Thyroid gland (tissue), 4 donors: ENCODE data around the gene GMEB1. TPM values are rescaled to one million over a fixed set of nuclear protein-coding genes. Genes with fewer than 3 reads are reported as not detected.

Experiments used
- DNase-seq, 2 donors: peaks; one replicate each; pipeline ENCODE4 v3.0.0-alpha.2; 2019
- H3K27ac ChIP-seq, 3 donors: fragments of 200-600 bp; sonication (generic); 1 replicate in 2 of 3; 2 replicates in 1 of 3; pipeline ENCODE4 v1.5.1; 2016 to 2019; ENCODE audit warnings: mild to moderate bottlenecking in 1 of 3, moderate library complexity in 1 of 3
- H3K27me3 ChIP-seq: fragments of 200-600 bp; sonication (generic); one replicate; pipeline ENCODE4 v1.5.1; 2019
- H3K36me3 ChIP-seq, 2 donors: fragments of 200-600 bp; sonication (generic); one replicate each; pipeline ENCODE4 v1.5.1; 2016 to 2019
- H3K4me1 ChIP-seq, 2 donors: fragments of 200-600 bp; sonication (generic); one replicate each; pipeline ENCODE4 v1.5.1; 2017 to 2019
- H3K4me3 ChIP-seq, 3 donors: fragments of 200-600 bp; sonication (generic); replicated peaks in 1 of 3; 1 replicate in 2 of 3; 2 replicates in 1 of 3; pipeline ENCODE4 v1.5.1; 2016; ENCODE audit warnings: mild to moderate bottlenecking in 1 of 3
- H3K9me3 ChIP-seq: fragments of 200-600 bp; sonication (generic); one replicate; pipeline ENCODE4 v1.5.1; 2017
- CTCF ChIP-seq, 6 experiments: fragments of 200-600 bp in 3 of 6; fragments of 450-650 bp in 3 of 6; sonication (generic) in 3 of 6; IDR thresholded peaks; one replicate each; pipeline ENCODE4 v1.5.1; 2016 to 2019; ENCODE audit warnings: antibody characterized with exemption in 6 of 6, mild to moderate bottlenecking in 2 of 6, inconsistent platforms in 1 of 6, moderate library complexity in 1 of 6
- POLR2A ChIP-seq, 2 donors: fragments of 450-650 bp; IDR thresholded peaks; one replicate each; pipeline ENCODE4 v1.6.1; 2017; ENCODE audit warnings: antibody characterized with exemption in 2 of 2, mild to moderate bottlenecking in 2 of 2, moderate library complexity in 1 of 2
- WGBS, 2 donors: methylation state at CpG; one replicate each; pipeline ENCODE4 v1.1.5; 2017; 5-methylcytosine and 5-hydroxymethylcytosine counted together
- intact Hi-C: fragments of 100-400 bp; cut with DNase I; formaldehyde crosslinking; loops from one replicate; pipeline ENCODE4 v1.15.1; 2023
- total RNA-seq, 4 donors: library from RNA; depleted of rRNA; stranded (reverse); fragments of >200 nt; gene quantifications; one replicate each; pipeline ENCODE4 v1.2.3, GENCODE V29; 2016

GMEB1 gene
- total RNA-seq, 4 donors from 2014 or later = 5.5 to 13.5 (median 11.6) TPM

GRCh38 chr1:28735961-28736449 lies 67.4 kb downstream of the GMEB1 start:
- peak overlapping the region; percentile 67 to 86 (median 82) for H3K27ac ChIP-seq
- H3K27me3 ChIP-seq = no peaks in the 10 kb centered on the region
- intact Hi-C loops = loop anchor here (5.0 kb wide), 2 partner anchors 36 to 94 kb away; partner anchors contain the start of gene TAF12
- H3K9me3 ChIP-seq = no peaks in the 10 kb centered on the region
- 10 to 12% methylated on average over 14 to 15 of the region's 15 CpGs for WGBS, 2 donors
- H3K4me1 ChIP-seq = peaks cover 23 to 34% of the 10 kb centered on the region in 2 donors
- H3K36me3 ChIP-seq = peaks cover 12% of the 10 kb centered on the region in 2 donors
- no peak for DNase-seq
- peak overlapping the region in 1 of 3 donors; percentile 69 for H3K4me3 ChIP-seq
- TF ChIP-seq POLR2A (IDR thresholded peaks at IDR 0.05) = no peak
- no peak for TF ChIP-seq CTCF (IDR thresholded peaks at IDR 0.05)

- Histone ChIP-seq H3K4me1 (peaks cover 29 to 41% of the 10 kb centered on the region in 2 donors), H3K36me3 (peaks cover 12% of the 10 kb centered on the region in 2 donors), H3K9me3 (no peaks in the 10 kb centered on the region), H3K27ac (peak within 1 kb of the TSS; percentile 82 to 86 (median 85)), H3K27me3 (no peaks in the 10 kb centered on the region), H3K4me3 (peak within 1 kb of the TSS; percentile 50 to 98 (median 69))
- intact Hi-C loops = loop anchor here (5.0 kb wide), 2 partner anchors 36 to 94 kb away; partner anchors contain the start of gene TAF12
- WGBS, 2 donors = 0 to 3% methylated on average over 23 to 35 of the region's 92 CpGs
- TF ChIP-seq POLR2A (IDR thresholded peaks at IDR 0.05) (peak; percentile 63 to 78), CTCF (IDR thresholded peaks at IDR 0.05) (peak; percentile 60 to 96 (median 92))
- DNase-seq = peak; percentile 97 to 99
Measured at GRCh38 chr1:28736450-28737306, 68.1 kb downstream of the GMEB1 start, which contains the start of gene YTHDF2. YTHDF2 (plus strand) TSS chr1:28736940; CDS start chr1:28737121, 181 bp downstream.

- Histone ChIP-seq H3K9me3 (no peaks in the 10 kb centered on the region), H3K27ac (peak overlapping the region; percentile 81 to 85 (median 82)), H3K36me3 (peaks cover 17 to 18% of the 10 kb centered on the region in 2 donors), H3K27me3 (no peaks in the 10 kb centered on the region), H3K4me1 (peaks cover 29 to 45% of the 10 kb centered on the region in 2 donors), H3K4me3 (peak overlapping the region; percentile 50 to 98 (median 69))
- intact Hi-C loops = loop anchor here (5.0 kb wide), 2 partner anchors 35 to 95 kb away; partner anchors contain the start of gene TAF12
- TF ChIP-seq POLR2A (IDR thresholded peaks at IDR 0.05) (no peak), CTCF (IDR thresholded peaks at IDR 0.05) (no peak)
- peak; percentile 44 to 46 for DNase-seq
- WGBS, 2 donors = 1% methylated on average over 52 to 53 of the region's 53 CpGs
Measured at GRCh38 chr1:28737307-28738132, 68.9 kb downstream of the GMEB1 start.

GRCh38 chr1:28740118-28740517 lies 71.5 kb downstream of the GMEB1 start:
- peaks cover 40 to 43% of the 10 kb centered on the region in 2 donors for H3K36me3 ChIP-seq
- no peak overlapping the region for H3K27ac ChIP-seq
- no peaks in the 10 kb centered on the region for H3K9me3 ChIP-seq
- H3K27me3 ChIP-seq = no peaks in the 10 kb centered on the region
- H3K4me1 ChIP-seq = peaks cover 41 to 58% of the 10 kb centered on the region in 2 donors
- TF ChIP-seq POLR2A (IDR thresholded peaks at IDR 0.05) (no peak), CTCF (IDR thresholded peaks at IDR 0.05) (no peak)
- no peak for DNase-seq
- no peak overlapping the region for H3K4me3 ChIP-seq
- intact Hi-C loops = no loop called here
